ENCODE data around the gene NAA60. TPM values are rescaled to one million over a fixed set of nuclear protein-coding genes. Genes with fewer than 3 reads are reported as not detected.

NAA60 gene
- total and polyA plus RNA-seq, 2 of the 13 experiments (the other 11 are each of a cell fraction or from before 2014, with no cell fraction given): 14.7 to 32.0 TPM

- TF ChIP-seq ZBTB26 (CRISPR knock-in tag; IDR thresholded peaks at IDR 0.05; ENCODE audit: borderline replicate concordance) (no peak), RNF219 (CRISPR knock-in tag; IDR thresholded peaks at IDR 0.05) (no peak), ZNF790 (CRISPR knock-in tag; IDR thresholded peaks at IDR 0.05; ENCODE audit: borderline replicate concordance) (no peak), PAF1 (CRISPR knock-in tag; IDR thresholded peaks at IDR 0.05) (no peak), NR3C1 (CRISPR knock-in tag; IDR thresholded peaks at IDR 0.05) (no peak), PHF20 (CRISPR knock-in tag; IDR thresholded peaks at IDR 0.05) (peak; percentile 70), ZNF782 (CRISPR knock-in tag; IDR thresholded peaks at IDR 0.05; ENCODE audit: borderline replicate concordance) (no peak), SP2 (CRISPR knock-in tag; IDR thresholded peaks at IDR 0.05) (peak; percentile 86), ZNF605 (CRISPR knock-in tag; IDR thresholded peaks at IDR 0.05) (0 out of 2 replicates have a peak, but pooled peaks have one; percentile 16), SATB2 (CRISPR knock-in tag; IDR thresholded peaks at IDR 0.05) (no peak), ZNF33A (CRISPR knock-in tag; IDR thresholded peaks at IDR 0.05; ENCODE audit: borderline replicate concordance) (no peak), DR1 (CRISPR knock-in tag; IDR thresholded peaks at IDR 0.05) (peak; percentile 25; the same call in 1 of the 2 replicates), PCBP2 (optimal IDR thresholded peaks at IDR 0.05; ENCODE audit: low read depth, low read length, poor library complexity, severe bottlenecking) (no peak), KLF11 (CRISPR knock-in tag; IDR thresholded peaks at IDR 0.05) (no peak), DBP (CRISPR knock-in tag; IDR thresholded peaks at IDR 0.05; ENCODE audit: not compliant biosample characterization) (no peak), HOXA3 (CRISPR knock-in tag; IDR thresholded peaks at IDR 0.05) (0 out of 2 replicates have a peak, but pooled peaks have one; percentile 2), TRIM24 (CRISPR knock-in tag; IDR thresholded peaks at IDR 0.05) (no peak), ADNP (CRISPR knock-in tag; IDR thresholded peaks at IDR 0.05) (no peak), KDM1A (CRISPR knock-in tag; IDR thresholded peaks at IDR 0.05) (no peak), HNF4G (IDR thresholded peaks at IDR 0.05; ENCODE audit: borderline replicate concordance, low read depth, low read length) (no peak), HNF4G (CRISPR knock-in tag; IDR thresholded peaks at IDR 0.05; ENCODE audit: borderline replicate concordance, low read depth) (no peak), ZNF546 (CRISPR knock-in tag; conservative IDR thresholded peaks at IDR 0.05) (no peak)
- TF ChIP-seq, protein P1, sequence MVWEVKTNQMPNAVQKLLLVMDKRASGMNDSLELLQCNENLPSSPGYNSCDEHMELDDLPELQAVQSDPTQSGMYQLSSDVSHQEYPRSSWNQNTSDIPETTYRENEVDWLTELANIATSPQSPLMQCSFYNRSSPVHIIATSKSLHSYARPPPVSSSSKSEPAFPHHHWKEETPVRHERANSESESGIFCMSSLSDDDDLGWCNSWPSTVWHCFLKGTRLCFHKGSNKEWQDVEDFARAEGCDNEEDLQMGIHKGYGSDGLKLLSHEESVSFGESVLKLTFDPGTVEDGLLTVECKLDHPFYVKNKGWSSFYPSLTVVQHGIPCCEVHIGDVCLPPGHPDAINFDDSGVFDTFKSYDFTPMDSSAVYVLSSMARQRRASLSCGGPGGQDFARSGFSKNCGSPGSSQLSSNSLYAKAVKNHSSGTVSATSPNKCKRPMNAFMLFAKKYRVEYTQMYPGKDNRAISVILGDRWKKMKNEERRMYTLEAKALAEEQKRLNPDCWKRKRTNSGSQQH (CRISPR knock-in tag; IDR thresholded peaks at IDR 0.05; ENCODE audit: low read depth): no peak
- TF ChIP-seq, protein P2, sequence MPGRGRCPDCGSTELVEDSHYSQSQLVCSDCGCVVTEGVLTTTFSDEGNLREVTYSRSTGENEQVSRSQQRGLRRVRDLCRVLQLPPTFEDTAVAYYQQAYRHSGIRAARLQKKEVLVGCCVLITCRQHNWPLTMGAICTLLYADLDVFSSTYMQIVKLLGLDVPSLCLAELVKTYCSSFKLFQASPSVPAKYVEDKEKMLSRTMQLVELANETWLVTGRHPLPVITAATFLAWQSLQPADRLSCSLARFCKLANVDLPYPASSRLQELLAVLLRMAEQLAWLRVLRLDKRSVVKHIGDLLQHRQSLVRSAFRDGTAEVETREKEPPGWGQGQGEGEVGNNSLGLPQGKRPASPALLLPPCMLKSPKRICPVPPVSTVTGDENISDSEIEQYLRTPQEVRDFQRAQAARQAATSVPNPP (CRISPR knock-in tag; IDR thresholded peaks at IDR 0.05): no peak
Measured at GRCh38 chr16:3443108-3444031, at the start of gene NAA60, which contains the start of gene ZNF597 (continued).
